ENCODE results near the gene WWC2.
"Not testable (repeated sequence)": the region's sequence is repeated elsewhere in the genome, so short reads cannot be mapped to it uniquely, and the experiment has no call there.

The WWC2 gene

DNA sequence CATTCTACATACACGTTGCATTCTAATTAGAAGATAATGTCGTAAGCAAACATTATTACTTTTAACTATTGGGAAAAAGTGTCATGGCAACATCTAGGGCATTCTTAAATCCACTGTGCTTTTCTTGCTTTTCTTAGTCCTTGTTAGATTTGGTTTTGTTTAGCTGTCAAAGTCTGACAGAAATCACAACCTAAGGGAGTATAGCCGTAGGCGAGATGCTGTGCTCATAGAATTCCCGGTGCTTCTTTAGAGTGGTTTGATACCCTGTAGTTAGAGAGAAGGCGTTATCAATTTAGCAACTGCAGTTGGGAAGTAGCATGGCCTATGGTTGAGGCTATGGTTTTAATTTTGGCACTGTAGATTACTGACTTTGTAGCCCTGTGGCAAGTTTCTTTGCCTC lies 45.7 kb downstream of the WWC2 start:
- DNase-seq, result no peak

- no peak for DNase-seq
These were observed 46.7 kb downstream of the WWC2 start for GRCh38 chr4:183145773-183146172.

DNA sequence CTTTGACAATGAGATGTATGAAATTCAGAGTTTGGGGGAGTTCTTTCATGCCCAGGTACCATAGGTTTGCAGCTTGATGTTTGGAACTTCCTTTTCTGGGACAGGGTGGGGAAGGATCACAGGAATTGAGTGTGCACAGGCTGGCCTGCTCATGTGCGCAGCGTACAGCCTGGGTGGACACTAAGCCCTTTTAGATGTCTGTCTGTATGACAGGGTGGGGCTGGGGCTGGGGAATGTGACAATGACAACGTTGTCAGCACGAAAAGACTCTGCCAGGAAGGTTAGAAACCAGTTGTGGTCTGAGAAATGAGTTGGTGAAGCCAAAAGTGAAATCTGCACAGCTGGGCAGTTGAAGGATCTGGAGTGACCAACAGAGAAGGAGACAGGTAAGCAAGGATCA lies 47.4 kb downstream of the WWC2 start:
- no peak for DNase-seq

DNA sequence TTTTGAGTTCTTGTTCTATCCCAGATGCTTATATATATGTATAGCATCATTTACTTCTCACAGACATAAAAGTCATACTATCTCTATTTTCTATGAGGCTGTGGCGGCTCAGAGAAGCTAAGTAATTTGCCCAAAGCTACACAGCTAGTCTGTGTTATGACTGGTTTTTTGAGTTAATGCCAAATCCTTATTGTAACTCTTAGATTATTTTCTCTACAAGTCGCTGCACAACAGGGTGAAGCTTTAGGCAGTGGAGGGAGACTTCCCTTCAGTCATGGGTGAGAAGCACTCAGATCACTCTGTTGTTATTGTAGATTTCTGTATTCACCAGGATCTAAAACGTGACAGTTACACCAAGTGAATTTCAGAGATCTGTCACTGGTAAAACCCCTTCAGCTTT lies 48.1 kb downstream of the WWC2 start:
- DNase-seq, result no peak

- no peak for DNase-seq
These were observed 48.9 kb downstream of the WWC2 start for GRCh38 chr4:183147983-183148382.

- no peak for DNase-seq
These were observed 50.8 kb downstream of the WWC2 start for GRCh38 chr4:183149616-183150539.

DNA sequence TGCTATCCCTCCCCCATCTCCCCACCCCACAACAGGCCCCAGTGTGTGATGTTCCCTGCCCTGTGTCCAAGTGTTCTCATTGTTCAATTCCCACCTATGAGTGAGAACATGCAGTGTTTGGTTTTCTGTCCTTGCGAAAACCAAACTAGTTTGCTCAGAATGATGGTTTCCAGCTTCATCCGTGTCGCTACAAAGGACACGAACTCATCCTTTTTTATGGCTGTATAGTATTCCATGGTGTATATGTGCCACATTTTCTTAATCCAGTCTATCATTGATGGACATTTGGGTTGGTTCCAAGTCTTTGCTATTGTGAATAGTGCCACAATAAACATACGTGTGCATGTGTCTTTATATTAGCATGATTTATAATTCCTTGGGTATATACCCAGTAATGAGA lies 51.6 kb downstream of the WWC2 start:
- not testable (repeated sequence) for DNase-seq

GRCh38 chr4:183152232-183152631 lies 53.2 kb downstream of the WWC2 start:
- not testable (repeated sequence) for DNase-seq

GRCh38 chr4:183153190-183153916 lies 54.3 kb downstream of the WWC2 start:
- DNase-seq, result no peak

GRCh38 chr4:183154701-183155391 lies 55.8 kb downstream of the WWC2 start:
- no peak for DNase-seq

- no peak for DNase-seq
These were observed 56.6 kb downstream of the WWC2 start for GRCh38 chr4:183155450-183156184.

GRCh38 chr4:183157215-183157614 lies 58.2 kb downstream of the WWC2 start:
- no peak for DNase-seq

- no peak for DNase-seq
These were observed 59.0 kb downstream of the WWC2 start for GRCh38 chr4:183158062-183158461.

DNA sequence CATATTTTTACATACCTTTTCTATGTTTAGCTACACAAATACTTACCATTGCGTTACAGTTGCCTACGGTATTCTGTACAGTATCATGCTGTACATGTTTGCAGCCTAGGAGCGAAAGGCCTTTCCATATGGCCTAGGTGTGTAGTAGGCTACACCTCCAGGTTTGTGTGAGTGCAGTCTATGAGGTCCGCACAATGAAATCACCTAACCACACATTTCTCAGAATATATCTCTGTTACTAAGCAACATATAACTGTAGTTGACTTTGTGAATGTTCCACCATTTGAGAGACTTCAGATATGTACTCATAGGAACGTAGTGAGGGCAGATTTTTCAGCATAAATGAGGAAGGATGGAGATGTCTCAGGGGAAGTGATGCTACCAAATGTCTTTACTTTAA lies 62.6 kb downstream of the WWC2 start:
- DNase-seq, result no peak

GRCh38 chr4:183163135-183163534 lies 64.1 kb downstream of the WWC2 start:
- no peak for DNase-seq

DNA sequence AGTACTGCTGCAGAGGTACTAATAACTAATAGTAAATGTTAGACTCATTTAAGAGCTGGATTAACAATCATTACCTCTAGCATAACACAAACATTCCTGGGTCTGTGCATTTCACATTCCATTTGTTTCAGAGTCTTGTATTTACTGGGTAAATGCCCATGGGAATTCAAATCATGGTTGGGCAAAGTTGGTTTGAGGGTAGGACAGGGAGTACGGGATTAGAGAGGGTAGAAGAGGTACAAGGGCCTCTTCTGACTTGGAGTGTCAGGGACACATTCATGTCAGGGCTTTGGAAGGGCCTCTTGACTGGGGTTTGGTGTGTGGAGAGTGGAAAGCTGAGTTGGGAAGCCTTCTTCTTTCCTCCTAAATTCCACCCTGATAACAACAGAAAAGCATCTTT lies 65.9 kb downstream of the WWC2 start:
- no peak for DNase-seq

GRCh38 chr4:183165376-183165775 lies 66.3 kb downstream of the WWC2 start:
- DNase-seq, result no peak

GRCh38 chr4:183170894-183171293 lies 71.8 kb downstream of the WWC2 start:
- DNase-seq, result no peak

GRCh38 chr4:183171484-183172267 lies 72.6 kb downstream of the WWC2 start:
- no peak for DNase-seq

DNA sequence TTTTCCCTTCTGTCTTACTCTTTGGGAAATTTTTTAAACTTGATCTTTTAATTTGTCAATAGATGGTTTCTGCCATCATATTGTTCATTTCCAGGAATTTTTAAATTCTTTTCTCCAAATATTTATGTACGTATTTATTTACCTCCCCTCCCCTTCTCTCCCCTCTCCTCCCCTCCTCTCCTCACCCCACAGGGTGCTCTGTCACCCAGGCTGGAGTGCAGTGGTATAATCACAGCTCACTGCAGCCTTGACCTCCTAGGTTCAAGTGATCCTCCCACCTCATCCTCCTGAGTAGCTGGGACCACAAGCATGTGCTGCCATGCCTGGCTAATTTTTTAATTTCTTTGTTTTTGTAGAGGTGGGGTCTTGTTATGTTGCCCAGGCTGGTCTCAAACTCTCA lies 73.8 kb downstream of the WWC2 start:
- DNase-seq, result no peak

DNA sequence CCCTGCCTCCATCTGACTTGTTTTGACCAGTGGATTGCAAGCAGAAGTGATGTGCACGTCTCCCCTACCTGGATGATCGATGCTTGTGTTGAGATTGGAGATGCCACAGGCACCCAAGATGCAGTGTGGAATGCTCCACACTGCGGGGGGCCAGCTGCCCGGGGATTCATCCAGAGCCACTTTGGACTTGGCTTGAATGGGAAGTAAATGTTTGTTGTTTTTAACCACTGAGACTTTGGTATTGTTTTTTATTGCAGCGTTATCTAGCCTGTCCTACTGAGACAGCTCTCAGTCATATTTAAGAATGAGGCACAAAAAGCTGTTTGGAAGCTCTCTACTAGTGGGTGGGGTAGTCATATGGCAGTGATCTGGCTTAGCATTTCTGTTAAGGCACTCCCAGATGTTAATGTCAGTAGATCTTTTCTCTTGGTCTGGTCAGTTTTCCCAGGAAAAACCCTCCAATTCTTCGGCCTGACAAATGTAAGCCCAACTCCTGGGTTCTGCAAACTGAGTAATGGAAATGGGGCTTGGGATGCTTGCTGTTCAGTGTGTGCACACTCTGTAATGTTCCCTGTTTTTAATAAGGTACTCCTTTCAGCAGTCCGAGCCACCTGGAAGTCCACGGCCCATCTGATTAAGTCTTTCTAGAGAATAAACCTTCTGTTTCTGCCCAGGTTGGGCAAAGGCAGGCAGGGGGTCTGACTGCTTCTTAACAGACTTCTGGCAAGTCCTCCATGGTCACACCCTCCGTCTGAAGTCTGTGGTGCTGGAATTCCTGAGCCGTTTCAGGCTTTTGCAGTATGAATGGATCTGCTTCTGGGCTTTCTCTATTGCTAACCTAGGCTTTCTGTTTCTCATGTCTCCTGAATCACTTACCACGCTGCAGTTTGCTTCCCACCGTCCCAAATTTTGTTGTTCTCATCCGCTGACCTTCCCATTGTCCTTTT lies 74.8 kb downstream of the WWC2 start:
- no peak for DNase-seq
